Activated CD4-positive, CD25-positive, alpha-beta regulatory T cell treated with anti-CD3 and anti-CD28 coated beads, Interleukin-2, amount 50 U/mL, for 72 hours (primary cell): ENCODE results near the gene RAB27B.
"Not testable (repeated sequence)": the region's sequence is repeated elsewhere in the genome, so short reads cannot be mapped to it uniquely, and the experiment has no call there.

Source experiments
- DNase-seq: peaks from one replicate; pipeline ENCODE4 v3.0.0; 2021

Gene RAB27B

DNA sequence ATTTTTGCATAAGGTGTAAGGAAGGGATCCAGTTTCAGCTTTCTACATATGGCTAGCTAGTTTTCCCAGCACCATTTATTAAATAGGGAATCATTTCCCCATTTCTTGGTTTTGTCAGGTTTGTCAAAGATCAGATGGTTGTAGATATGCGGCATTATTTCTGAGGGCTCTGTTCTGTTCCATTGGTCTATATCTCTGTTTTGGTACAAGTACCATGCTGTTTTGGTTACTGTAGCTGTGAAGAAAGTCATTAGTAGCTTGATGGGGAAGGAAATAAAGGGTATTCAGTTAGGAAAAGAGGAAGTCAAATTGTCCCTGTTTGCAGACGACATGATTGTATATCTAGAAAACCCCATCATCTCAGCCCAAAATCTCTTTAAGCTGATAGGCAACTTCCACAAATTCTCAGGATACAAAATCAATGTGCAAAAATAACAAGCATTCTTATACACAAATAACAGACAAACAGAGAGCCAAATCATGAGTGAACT lies 7.4 kb upstream of the RAB27B start:
- not testable (repeated sequence) for DNase-seq

DNA sequence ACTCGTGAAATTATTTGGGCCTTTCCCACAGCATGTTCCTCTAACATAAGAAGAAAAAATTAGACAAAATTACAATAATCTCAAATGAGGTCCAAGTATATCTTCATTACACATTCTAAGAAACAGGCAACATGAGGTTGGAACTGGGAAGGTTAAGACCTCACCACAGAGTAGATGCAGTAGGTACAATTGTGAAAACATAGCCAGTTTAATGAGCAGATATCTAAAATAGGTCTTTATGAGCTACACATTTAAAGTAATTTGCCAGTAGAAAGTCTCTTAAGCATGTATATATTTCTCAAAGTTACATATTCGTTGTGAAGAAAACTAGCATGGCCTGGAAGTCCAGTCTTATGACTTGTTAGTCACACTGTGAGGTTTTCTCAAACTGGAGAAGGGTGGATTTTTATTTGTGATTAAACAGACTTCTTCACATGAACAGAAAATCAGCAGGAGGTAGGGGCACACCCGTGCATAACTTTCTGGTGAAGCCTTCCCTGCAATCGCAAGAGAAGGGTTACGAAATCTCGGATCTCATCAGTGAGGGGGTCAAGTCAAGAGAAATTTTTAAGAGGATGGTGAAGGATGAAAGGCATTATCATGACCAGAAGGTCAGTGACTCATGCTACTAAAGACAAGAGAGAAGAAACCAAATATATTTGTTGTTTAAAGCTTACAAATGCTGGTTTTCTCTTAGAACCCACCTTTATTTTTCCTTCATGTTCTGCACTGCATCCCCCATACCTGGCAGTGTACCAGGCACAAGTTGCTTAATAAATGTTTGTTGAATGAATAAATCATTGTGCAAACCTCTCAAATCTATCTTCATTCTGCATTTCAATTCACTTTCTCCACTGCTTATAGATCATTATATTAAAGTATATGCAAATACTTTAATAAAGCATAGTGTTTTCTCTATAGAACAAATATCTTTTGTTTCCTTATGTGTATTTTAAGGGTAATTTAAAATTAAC lies 5.1 kb upstream of the RAB27B start:
- DNase-seq: no peak

DNA sequence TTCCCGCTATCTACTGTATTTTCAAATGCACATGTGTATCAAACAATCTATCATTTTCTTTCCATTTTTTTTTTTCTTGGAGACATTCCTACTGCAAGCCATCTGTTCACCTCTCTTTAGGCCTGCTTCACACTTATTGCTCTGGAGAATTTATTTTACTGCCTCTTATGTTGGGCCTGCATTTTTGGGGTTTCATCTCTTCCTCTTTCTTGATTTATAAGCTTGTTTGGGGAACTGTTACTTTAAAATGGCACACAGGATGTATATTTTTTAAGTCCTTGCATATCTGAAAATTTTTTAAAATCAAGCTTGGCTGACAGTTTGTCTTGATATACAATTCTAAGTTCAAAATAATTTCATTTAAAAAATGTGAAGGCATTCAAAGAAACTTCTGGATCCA lies 3.5 kb upstream of the RAB27B start:
- DNase-seq: no peak

DNA sequence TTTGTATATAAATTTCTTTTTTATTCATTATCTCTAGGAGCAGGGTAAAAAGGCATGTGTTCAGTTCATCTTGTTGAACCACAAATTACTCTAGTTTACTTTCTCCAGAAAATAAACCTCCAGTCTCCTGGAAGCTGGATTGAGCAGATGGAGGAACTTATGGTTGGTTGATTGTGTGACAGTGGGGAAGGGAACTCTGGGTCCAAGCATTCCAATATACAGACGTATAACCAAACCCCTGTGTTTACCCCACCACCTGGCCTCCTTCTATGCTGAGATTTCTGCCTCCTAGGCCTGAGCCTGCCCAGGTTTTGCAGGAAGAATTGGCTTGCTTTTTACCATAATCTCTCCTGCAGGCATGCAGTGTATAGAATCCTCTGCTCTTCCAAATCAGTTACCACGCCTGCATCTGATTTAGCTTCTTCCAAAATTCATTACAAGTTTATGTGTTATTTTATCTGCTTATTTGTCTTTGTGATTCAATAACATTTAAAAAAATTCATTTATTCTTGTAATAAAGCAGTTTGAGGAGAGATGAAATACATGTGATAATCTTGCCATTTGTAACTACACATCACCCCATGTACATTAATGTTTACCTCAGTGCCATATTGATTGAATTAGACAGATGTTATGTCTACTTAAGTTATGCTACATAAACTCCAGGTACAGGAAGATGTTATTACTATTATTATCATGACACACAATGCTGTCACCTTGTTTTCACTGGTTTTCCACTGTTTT lies 2.5 kb upstream of the RAB27B start:
- no peak for DNase-seq

DNA sequence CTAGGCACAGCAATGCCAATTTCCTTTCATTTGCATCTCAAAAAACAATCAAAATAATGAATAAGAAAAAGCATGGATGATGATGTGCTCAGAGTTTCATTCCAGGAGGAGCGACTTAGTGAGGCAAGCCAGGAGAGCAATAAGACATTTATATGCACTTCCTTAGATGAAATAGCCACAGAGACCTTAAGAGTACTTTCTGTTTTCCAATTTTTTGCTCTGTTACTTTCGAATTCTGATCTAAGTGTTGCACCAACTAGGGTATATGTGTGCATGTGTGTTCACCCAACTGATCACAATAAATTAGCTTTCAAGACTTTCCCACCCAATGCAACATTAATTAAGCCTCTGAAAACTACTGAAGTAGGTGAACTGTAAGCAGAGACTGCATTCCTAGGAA lies 709 bp downstream of the RAB27B start:
- DNase-seq: no peak

DNA sequence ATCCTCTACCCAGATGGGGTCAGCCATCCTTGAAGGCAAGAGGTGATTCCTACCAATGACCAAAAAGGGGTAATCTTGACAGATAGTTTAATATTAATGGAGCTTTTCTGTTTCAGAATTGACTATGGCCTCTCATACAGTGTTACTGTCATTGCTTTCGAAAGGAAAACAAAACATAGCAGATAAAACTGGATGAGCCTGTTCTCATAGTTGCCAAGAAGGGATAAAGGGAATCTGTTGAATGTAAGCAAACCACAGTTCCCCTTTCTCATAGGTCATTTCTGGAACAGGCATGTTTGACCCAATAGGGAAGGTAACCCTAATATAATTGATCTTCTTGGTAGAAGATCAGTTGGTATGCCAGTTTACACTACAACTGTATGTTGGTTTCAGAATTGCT lies 1.6 kb downstream of the RAB27B start:
- no peak for DNase-seq

DNA sequence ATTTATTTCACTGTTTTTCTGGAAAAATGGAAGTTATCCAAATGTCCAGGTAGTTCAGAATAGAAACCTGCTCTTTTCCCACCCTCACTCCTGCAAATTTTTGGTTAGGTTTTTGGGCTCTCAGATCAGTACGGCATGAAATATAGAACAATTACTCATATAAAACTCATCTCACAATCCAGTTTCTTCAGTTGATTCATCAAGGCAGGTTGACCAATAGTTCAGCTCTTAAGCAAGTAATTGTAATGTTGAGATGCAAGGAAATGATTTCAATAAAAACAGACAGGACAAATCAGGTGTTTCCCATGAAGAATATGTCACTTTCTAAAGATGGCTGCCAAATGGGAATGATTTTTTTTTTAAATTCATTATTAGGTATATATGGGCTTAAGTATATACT lies 2.0 kb downstream of the RAB27B start:
- no peak for DNase-seq

DNA sequence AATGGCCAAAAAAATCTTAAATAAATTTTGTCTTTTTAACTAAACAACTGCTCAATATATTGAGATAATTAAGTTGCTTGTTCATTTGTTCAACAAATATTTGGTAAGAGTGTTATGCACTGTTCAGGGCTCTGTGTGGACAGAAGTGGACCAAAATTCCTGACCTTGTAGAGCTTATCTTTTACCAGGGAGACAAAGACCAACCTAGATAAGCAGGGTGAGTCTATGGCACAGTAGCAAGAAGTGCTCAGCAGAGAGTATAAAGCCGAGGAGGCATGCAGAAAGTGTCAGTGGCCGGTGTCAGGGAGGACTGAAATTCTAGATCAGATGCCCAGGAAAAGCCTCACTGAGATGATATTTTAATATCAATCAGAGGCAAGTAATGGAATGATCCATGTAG lies 2.6 kb downstream of the RAB27B start:
- no peak for DNase-seq

DNA sequence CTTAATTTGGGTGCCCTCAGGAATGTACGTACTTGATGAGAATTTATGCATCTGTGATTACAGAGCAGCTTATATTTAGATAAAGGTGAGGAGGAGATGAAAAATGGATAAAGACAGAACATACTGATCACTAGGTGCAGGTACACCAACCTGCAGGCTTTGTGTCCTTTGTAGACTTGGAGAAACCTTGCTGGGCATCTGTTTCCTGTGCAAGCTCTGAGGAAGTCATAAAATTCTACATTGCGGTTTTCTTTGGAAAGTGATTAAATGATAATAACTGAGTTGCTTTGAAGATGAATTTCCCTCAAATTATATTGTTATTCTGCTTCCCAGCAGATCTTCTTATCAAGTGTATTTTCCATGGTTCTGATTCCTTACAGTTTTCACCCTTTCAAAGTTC lies 7.7 kb downstream of the RAB27B start:
- no peak for DNase-seq

DNA sequence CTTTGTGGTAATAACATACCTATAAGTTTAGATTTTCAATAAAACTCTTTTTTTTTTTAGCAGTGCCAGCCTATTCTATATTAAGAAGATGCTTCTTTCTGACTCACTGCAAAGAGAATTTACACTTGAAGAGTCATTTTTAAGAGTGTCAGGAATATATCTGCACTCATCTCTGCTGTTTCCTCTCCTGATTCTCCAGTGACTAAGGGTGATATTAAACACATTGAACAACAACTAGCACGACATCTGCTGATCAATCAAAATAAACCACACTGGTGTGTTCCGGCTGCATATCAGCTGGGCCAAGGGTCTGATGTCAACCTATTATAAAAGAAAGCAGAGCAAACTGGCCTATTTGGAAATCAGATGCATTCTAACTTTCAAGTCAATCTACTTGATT lies 15.0 kb downstream of the RAB27B start:
- DNase-seq: no peak

DNA sequence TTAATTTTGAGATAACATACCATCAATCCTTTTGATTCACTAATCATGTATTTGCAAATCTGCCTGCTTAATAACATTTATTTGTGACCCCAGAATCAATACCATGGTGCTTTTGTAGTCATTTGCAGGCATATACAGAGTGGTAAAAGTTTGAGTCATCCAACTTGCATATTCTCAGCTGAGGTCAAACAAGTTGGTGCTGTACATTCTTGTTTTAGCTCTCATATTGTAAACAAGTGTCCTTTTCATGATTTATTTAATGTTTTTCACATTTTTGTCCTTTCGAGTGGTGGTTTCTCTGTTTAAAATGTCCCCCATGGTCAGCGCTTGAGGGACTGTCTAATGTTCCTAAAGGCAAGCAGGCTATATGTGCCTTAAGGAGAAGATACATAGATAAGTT lies 17.5 kb downstream of the RAB27B start:
- DNase-seq: no peak

DNA sequence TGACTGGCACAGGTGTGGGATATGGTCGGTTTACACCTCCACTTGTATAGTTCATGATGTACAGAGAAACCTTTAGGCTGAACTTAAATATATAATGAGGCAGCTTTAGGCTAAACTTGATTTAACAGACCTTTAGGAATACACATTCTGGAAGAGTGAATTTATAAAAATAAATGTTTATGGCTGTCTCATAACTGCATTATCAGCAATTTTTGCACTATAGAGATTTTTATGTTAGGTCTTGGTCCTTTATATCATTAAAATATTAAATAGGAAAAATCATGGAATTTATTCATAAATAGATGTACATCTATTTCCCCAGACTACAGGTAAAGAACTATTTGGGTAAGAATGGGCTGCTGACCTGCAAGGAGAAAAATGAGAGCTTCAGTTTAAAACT lies 19.8 kb downstream of the RAB27B start:
- DNase-seq: no peak

DNA sequence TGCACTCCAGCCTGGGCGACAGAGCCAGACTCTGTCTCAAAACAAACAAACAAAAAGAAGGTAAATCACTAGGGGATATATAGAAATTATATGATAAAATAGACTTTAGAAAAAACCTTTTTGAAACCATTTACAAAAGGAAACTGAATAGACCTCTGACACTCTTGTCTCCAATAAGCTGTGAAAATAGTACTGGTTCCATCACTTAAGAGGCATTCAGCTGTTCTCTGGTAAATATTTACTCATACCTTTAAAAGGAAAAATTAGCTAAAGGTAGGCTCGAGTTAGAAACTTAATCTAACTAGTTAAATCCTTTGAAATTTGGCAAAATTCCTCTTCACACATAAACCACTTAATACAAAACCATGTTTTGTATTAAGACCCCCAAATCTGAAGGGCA lies 21.4 kb downstream of the RAB27B start:
- no peak for DNase-seq

DNA sequence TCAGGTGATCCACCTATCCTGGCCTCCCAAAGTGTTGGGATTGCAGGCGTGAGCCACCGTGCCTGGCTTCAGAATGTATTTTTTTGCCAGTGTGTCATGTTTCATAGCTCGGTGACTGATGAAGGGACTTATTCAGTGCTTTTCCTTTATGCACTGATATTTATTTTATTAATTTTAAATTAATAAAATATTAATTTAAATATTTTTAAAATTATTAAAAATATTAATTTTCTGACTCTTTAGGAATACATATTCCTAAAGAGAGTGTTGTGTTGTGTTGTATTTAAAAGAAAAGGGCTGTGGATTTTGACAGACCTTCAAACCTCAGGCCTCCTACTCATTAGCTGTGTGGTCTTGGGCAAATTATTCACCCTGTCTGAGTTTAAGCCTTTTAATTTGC lies 22.3 kb downstream of the RAB27B start:
- DNase-seq: no peak

DNA sequence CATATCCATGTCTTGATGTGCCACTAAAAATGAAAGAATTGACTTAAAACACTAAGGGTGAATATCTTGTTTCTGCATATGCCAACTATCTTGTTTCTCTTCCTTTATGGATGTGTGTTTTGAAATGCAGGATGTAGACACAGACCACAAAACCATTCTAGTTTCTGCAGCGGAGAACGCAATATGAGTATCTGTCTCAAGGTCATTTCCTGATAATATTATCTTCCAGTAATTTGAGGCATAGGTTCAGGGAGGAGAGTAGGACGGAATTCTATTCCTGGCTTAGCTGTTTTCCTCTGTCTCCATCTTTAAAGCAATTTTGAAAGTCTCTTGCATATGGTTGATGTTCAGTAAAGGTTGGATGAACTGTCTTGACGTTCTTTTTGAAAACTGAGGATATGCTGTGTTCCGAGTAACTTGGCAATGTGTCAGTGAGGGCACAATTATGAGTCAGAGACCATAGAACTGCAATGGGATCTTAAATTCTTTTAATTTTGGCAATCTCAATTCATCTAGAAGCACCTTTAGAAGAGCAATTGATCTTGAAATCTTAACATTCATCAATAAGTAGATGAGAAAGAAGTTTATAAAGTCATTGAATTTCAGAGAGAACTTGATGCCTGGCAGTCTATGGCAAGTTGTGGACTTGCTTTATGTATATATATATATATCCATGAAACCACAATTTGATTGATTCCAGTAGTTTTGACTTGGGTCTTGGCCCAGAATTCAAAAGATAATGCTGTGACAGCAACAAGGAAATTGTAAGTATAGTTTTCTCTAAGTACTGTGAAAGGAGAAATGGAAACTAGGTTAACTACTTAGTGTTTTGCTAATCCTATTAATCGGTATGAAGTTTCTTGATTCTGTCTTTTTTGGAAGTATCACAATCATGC lies 24.8 kb downstream of the RAB27B start:
- DNase-seq: no peak

DNA sequence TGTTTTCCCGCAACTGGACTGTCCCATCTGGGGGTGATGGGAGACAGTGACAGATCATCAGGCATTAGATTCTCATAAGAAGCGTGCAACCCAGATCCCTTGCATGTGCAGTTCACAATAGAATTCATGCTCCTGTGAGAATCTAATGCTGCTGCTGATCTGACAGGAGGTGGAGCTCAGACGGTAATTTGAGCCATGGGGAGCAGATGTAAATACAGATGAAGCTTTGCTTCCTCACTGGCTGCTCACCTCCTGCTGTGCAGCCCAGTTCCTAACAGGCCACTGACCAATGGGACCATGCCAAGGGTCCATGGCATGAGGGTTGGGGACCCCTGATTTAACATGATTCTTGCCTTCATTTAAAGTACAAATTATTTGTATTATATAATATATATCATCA lies 26.8 kb downstream of the RAB27B start:
- DNase-seq: not testable (repeated sequence)

DNA sequence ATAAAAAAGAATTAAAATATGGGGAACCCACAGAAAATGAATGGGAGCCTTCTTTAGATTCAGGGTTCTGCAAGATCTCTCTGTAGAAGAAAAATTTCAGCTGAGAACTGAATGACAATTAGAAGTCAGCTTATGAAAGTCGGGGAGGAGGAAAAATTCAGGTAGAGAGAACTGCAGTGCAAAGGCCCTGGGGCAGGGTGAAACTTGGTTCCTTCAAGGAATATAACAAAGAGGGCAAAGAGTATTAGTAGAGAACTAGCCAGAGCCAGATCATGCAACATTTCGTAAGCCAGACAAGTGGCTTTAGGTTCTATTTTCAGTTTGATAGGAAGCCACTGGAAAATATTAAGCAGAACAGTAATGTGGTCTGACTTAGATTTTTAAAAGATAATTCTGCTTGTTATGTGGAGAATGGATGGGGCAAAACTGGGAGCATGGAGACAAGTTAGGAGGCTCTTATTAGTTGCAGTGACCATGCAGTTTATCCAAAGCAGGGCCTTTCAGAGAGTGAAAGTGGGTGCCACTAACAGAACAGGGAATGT lies 27.9 kb downstream of the RAB27B start:
- no peak for DNase-seq

DNA sequence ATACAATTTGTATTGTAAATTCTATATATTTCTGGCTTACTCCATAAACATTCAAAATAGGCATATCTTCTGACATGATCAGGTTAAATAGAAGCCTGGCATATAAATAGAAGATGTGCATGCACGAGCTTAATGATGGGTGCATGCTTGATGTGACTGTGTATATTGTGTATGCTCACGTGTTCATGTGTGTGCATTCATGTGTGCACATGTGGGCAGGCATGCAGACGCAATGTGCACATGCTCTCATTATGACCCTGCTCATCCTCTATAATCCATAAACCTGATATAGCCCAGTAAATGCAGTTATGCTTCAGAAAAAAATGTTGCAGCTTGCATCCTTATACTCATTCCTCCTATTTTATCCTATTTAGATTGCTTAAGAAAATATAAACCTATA lies 29.2 kb downstream of the RAB27B start:
- DNase-seq: no peak

DNA sequence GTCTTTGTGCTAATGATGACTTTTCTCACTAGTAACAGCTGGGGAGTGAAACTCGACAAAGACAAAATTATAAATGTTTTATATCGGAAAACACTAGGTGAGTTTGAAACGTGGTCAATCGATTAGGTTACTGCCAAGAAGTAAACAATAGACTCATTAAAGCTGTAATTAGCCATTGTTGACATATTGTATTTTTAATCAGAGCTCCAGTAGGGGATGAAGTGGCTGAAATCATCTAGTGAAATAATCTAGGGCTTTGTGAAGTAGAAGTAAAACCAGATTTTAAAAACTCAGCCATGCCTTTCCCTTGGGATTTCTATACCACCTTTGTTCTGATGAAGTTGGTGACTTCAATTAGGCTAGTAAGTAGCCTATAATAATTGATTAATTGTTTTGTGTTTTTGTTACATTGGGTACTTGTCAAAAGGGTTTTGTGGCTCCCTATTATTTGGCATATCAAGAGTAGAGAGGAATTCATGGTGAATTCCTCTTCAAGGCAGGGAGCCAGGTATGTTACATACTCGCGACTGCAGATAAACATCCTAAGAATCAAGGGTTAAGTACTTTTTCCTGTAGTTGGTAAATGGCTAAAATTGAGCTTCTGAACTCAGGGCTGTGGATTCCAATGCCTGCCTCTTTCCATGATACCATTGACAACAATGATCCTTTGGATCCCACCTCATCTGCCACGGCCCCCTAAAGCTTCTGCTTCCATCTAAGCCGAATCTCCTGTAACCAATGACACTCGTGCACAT lies 31.6 kb downstream of the RAB27B start:
- no peak for DNase-seq

DNA sequence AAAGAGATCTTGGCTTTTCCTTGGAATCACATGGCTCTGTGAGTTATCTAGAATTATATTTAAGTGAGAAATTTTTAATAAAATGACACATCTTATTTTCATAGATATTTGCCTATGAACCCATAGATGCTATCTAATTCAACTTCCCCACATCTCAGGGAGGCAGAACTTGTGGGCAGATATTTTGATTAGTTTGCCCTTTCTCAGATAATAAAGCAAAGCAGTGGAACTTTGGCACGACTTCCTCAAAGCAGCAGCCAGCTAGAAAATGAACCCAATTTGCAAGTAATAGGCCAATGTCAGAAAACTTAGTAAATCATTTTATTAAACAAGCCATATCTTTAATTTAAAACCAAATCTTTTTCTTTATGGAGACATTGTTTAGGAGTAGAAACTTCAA lies 32.7 kb downstream of the RAB27B start:
- no peak for DNase-seq

DNA sequence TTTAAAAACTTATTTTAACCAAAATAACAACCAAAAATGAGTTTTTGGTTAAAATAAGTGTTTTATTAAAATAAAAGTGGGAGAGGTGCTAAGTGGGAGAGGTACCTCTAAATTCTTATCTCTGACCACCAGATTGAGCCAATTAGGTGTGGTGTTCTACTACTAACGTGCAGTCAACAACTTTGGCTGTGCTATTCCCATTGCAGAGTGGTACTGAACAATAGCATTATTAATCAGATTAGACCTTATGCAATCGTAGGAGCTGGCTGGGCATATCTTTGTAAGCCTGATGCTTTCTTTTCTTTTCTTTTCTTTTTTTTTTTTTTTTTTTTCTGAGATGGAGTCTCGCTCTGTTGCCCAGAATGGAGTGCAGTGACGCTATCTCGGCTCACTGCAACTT lies 38.9 kb downstream of the RAB27B start:
- DNase-seq: no peak

DNA sequence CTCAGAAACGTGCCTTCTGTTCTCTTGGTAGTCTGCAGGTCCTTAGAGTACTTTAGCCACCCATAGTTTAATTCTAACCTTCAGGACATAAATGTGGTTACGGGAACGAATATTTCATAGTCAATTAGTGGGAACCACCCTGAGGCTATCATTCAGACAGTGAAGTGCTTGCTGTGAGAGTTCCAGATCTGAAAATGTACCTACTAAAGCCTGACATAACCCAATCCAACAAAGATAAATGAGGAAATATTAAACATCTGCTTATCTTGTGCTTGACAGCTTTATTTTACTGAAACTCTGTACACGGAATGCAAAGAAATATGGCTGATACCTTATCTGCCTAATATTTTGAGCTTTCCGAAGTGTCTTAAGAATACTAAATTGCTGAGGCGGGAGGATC lies 43.0 kb downstream of the RAB27B start:
- no peak for DNase-seq
